Activated naive CD8-positive, alpha-beta T cell (primary cell): ENCODE data around the gene TMEM132C.

Experiments
- H3K27ac Mint-ChIP-seq: one replicate; pipeline ENCODE4 v1.8.0; 2021; ENCODE audit warnings: mixed read lengths
- H3K27me3 Mint-ChIP-seq: one replicate; pipeline ENCODE4 v1.8.0; 2021; ENCODE audit warnings: mixed read lengths
- H3K36me3 Mint-ChIP-seq: one replicate; pipeline ENCODE4 v1.8.0; 2021; ENCODE audit warnings: mixed read lengths
- H3K4me1 Mint-ChIP-seq: one replicate; pipeline ENCODE4 v1.8.0; 2021; ENCODE audit warnings: low read depth, mixed read lengths
- H3K4me3 Mint-ChIP-seq: one replicate; pipeline ENCODE4 v1.8.0; 2021; ENCODE audit warnings: mild to moderate bottlenecking, mixed read lengths
- H3K9me3 Mint-ChIP-seq: one replicate; pipeline ENCODE4 v1.8.0; 2021; ENCODE audit warnings: low read depth, mixed read lengths

TMEM132C gene

GRCh38 chr12:128266541-128267130, 334 bp upstream of the TMEM132C start:
- Mint-ChIP-seq H3K36me3 (no peaks in the 10 kb centered on the region), H3K4me1 (peaks cover 4% of the 10 kb centered on the region), H3K9me3 (peaks cover 13% of the 10 kb centered on the region), H3K27ac (no peak overlapping the region), H3K4me3 (no peak overlapping the region), H3K27me3 (peaks cover 30% of the 10 kb centered on the region)

- H3K27me3 Mint-ChIP-seq, result peaks cover 30% of the 10 kb centered on the region
- H3K4me3 Mint-ChIP-seq, result no peak overlapping the region
- H3K4me1 Mint-ChIP-seq, result peaks cover 4% of the 10 kb centered on the region
- no peaks in the 10 kb centered on the region for H3K36me3 Mint-ChIP-seq
- no peak overlapping the region for H3K27ac Mint-ChIP-seq
- peaks cover 16% of the 10 kb centered on the region for H3K9me3 Mint-ChIP-seq
Measured at GRCh38 chr12:128267651-128268378, 845 bp downstream of the TMEM132C start.

- Mint-ChIP-seq H3K4me3 (no peak overlapping the region), H3K9me3 (peaks cover 18% of the 10 kb centered on the region), H3K36me3 (no peaks in the 10 kb centered on the region), H3K27ac (no peak overlapping the region), H3K27me3 (peaks cover 29% of the 10 kb centered on the region), H3K4me1 (peaks cover 4% of the 10 kb centered on the region)
Measured at GRCh38 chr12:128268379-128268995, 1.5 kb downstream of the TMEM132C start.

GRCh38 chr12:128269181-128269591, 2.2 kb downstream of the TMEM132C start:
- H3K27me3 Mint-ChIP-seq, result peaks cover 24% of the 10 kb centered on the region
- H3K4me1 Mint-ChIP-seq, result peaks cover 4% of the 10 kb centered on the region
- no peak overlapping the region for H3K27ac Mint-ChIP-seq
- H3K4me3 Mint-ChIP-seq, result no peak overlapping the region
- H3K9me3 Mint-ChIP-seq, result peaks cover 14% of the 10 kb centered on the region
- H3K36me3 Mint-ChIP-seq, result no peaks in the 10 kb centered on the region

GRCh38 chr12:128276471-128276870, 9.5 kb downstream of the TMEM132C start:
- Mint-ChIP-seq H3K4me1 (no peaks in the 10 kb centered on the region), H3K36me3 (no peaks in the 10 kb centered on the region), H3K4me3 (no peak overlapping the region), H3K27ac (no peak overlapping the region), H3K9me3 (peaks cover 35% of the 10 kb centered on the region), H3K27me3 (peaks cover 5% of the 10 kb centered on the region)

- Mint-ChIP-seq H3K36me3 (no peaks in the 10 kb centered on the region), H3K9me3 (peaks cover 10% of the 10 kb centered on the region), H3K27ac (no peak overlapping the region), H3K4me1 (no peaks in the 10 kb centered on the region), H3K27me3 (no peaks in the 10 kb centered on the region), H3K4me3 (no peak overlapping the region)
Measured at GRCh38 chr12:128286970-128287369, 20.0 kb downstream of the TMEM132C start.

GRCh38 chr12:128288357-128288756, 21.4 kb downstream of the TMEM132C start:
- H3K27ac Mint-ChIP-seq, result no peak overlapping the region
- H3K9me3 Mint-ChIP-seq, result peaks cover 4% of the 10 kb centered on the region
- no peaks in the 10 kb centered on the region for H3K27me3 Mint-ChIP-seq
- H3K4me1 Mint-ChIP-seq, result no peaks in the 10 kb centered on the region
- no peaks in the 10 kb centered on the region for H3K36me3 Mint-ChIP-seq
- H3K4me3 Mint-ChIP-seq, result no peak overlapping the region

- Mint-ChIP-seq H3K36me3 (no peaks in the 10 kb centered on the region), H3K27me3 (no peaks in the 10 kb centered on the region), H3K4me1 (no peaks in the 10 kb centered on the region), H3K27ac (no peak overlapping the region), H3K4me3 (no peak overlapping the region), H3K9me3 (no peaks in the 10 kb centered on the region)
Measured at GRCh38 chr12:128288896-128289295, 21.9 kb downstream of the TMEM132C start.

- H3K4me1 Mint-ChIP-seq, result no peaks in the 10 kb centered on the region
- H3K9me3 Mint-ChIP-seq, result no peaks in the 10 kb centered on the region
- H3K27ac Mint-ChIP-seq, result no peak overlapping the region
- no peaks in the 10 kb centered on the region for H3K27me3 Mint-ChIP-seq
- H3K36me3 Mint-ChIP-seq, result no peaks in the 10 kb centered on the region
- H3K4me3 Mint-ChIP-seq, result no peak overlapping the region
Measured at GRCh38 chr12:128290938-128291337, 24.0 kb downstream of the TMEM132C start.

- H3K36me3 Mint-ChIP-seq, result no peaks in the 10 kb centered on the region
- H3K27me3 Mint-ChIP-seq, result no peaks in the 10 kb centered on the region
- no peak overlapping the region for H3K27ac Mint-ChIP-seq
- H3K4me3 Mint-ChIP-seq, result no peak overlapping the region
- H3K9me3 Mint-ChIP-seq, result no peaks in the 10 kb centered on the region
- no peaks in the 10 kb centered on the region for H3K4me1 Mint-ChIP-seq
Measured at GRCh38 chr12:128298091-128298748, 31.2 kb downstream of the TMEM132C start.

- no peaks in the 10 kb centered on the region for H3K4me1 Mint-ChIP-seq
- no peaks in the 10 kb centered on the region for H3K36me3 Mint-ChIP-seq
- H3K27ac Mint-ChIP-seq, result no peak overlapping the region
- no peak overlapping the region for H3K4me3 Mint-ChIP-seq
- H3K27me3 Mint-ChIP-seq, result no peaks in the 10 kb centered on the region
- H3K9me3 Mint-ChIP-seq, result no peaks in the 10 kb centered on the region
Measured at GRCh38 chr12:128305336-128305892, 38.4 kb downstream of the TMEM132C start.

GRCh38 chr12:128307791-128308190, 40.8 kb downstream of the TMEM132C start:
- H3K36me3 Mint-ChIP-seq, result no peaks in the 10 kb centered on the region
- H3K27ac Mint-ChIP-seq, result no peak overlapping the region
- H3K27me3 Mint-ChIP-seq, result no peaks in the 10 kb centered on the region
- H3K9me3 Mint-ChIP-seq, result peaks cover 4% of the 10 kb centered on the region
- H3K4me1 Mint-ChIP-seq, result no peaks in the 10 kb centered on the region
- H3K4me3 Mint-ChIP-seq, result no peak overlapping the region

- no peak overlapping the region for H3K4me3 Mint-ChIP-seq
- no peaks in the 10 kb centered on the region for H3K36me3 Mint-ChIP-seq
- H3K27ac Mint-ChIP-seq, result no peak overlapping the region
- H3K9me3 Mint-ChIP-seq, result peaks cover 4% of the 10 kb centered on the region
- peaks cover 2% of the 10 kb centered on the region for H3K27me3 Mint-ChIP-seq
- no peaks in the 10 kb centered on the region for H3K4me1 Mint-ChIP-seq
Measured at GRCh38 chr12:128312661-128313060, 45.7 kb downstream of the TMEM132C start.

GRCh38 chr12:128313931-128314330, 47.0 kb downstream of the TMEM132C start:
- H3K27ac Mint-ChIP-seq, result no peak overlapping the region
- H3K27me3 Mint-ChIP-seq, result peaks cover 2% of the 10 kb centered on the region
- no peaks in the 10 kb centered on the region for H3K36me3 Mint-ChIP-seq
- H3K9me3 Mint-ChIP-seq, result peaks cover 5% of the 10 kb centered on the region
- no peaks in the 10 kb centered on the region for H3K4me1 Mint-ChIP-seq
- no peak overlapping the region for H3K4me3 Mint-ChIP-seq

GRCh38 chr12:128314611-128315010, 47.6 kb downstream of the TMEM132C start:
- H3K4me1 Mint-ChIP-seq, result no peaks in the 10 kb centered on the region
- no peak overlapping the region for H3K4me3 Mint-ChIP-seq
- H3K36me3 Mint-ChIP-seq, result no peaks in the 10 kb centered on the region
- no peak overlapping the region for H3K27ac Mint-ChIP-seq
- peaks cover 8% of the 10 kb centered on the region for H3K9me3 Mint-ChIP-seq
- H3K27me3 Mint-ChIP-seq, result peaks cover 2% of the 10 kb centered on the region
